GM12878 (cell line): ENCODE results near the gene EYA2. TPM values are rescaled to one million over a fixed set of nuclear protein-coding genes. Genes with fewer than 3 reads are reported as not detected.

Experiments used
- ATF7 ChIP-seq: fragments of 450-650 bp; IDR thresholded peaks from 2 replicates; pipeline ENCODE4 v1.6.1; 2016; ENCODE audit warnings: low read depth, mild to moderate bottlenecking
- E4F1 ChIP-seq: fragments of 450-650 bp; IDR thresholded peaks from 2 replicates; pipeline ENCODE4 v1.6.1; 2018; ENCODE audit warnings: borderline replicate concordance, mild to moderate bottlenecking; ENCODE audit not compliant: partially characterized antibody
- GABPA ChIP-seq: IDR thresholded peaks from 2 replicates; pipeline ENCODE4 v1.6.1; 2014; ENCODE audit warnings: antibody characterized with exemption, low read depth, mild to moderate bottlenecking, inconsistent platforms
- HDAC6 ChIP-seq: fragments of 200-600 bp; sonication (generic); IDR thresholded peaks from one replicate; pipeline ENCODE4 v1.8.0; 2017; ENCODE audit warnings: antibody characterized with exemption; ENCODE audit not compliant: unreplicated experiment
- MXI1 ChIP-seq: fragments of 150-350 bp; IDR thresholded peaks from 2 replicates; pipeline ENCODE4 v1.6.1; 2011; ENCODE audit warnings: low read depth, mild to moderate bottlenecking, inconsistent platforms, low read length, improper control_type of control experiment
- NKRF ChIP-seq: fragments of 450-650 bp; conservative IDR thresholded peaks from 2 replicates; pipeline ENCODE4 v1.6.1; 2017; ENCODE audit warnings: mild to moderate bottlenecking, moderate library complexity
- NR2C2 ChIP-seq: IDR thresholded peaks from 2 replicates; pipeline ENCODE4 v1.6.1; 2011; ENCODE audit warnings: borderline replicate concordance, low read depth; ENCODE audit not compliant: control insufficient read depth, insufficient read length
- NRF1 ChIP-seq: conservative IDR thresholded peaks from 2 replicates; pipeline ENCODE4 v1.6.1; 2011; ENCODE audit warnings: mild to moderate bottlenecking, low read depth, low read length, improper control_type of control experiment
- POLR2AphosphoS2 ChIP-seq: IDR thresholded peaks from 2 replicates; pipeline ENCODE4 v1.6.1; 2011; ENCODE audit warnings: low read depth, mild to moderate bottlenecking, low read length, improper control_type of control experiment, moderate library complexity
- SMARCA5 ChIP-seq: fragments of 450-650 bp; IDR thresholded peaks from 2 replicates; pipeline ENCODE4 v1.6.1; 2017; ENCODE audit warnings: mild to moderate bottlenecking
- polyA plus RNA-seq, 11 experiments: library from polyadenylated mRNA; depleted of rRNA in 4 of 11; unstranded in 6 of 11; stranded (reverse) in 5 of 11; fragments of >200 nt; fragmentation: Nextera tagmentation in 4 of 11; fragmentation: Illumina TruSeq in 1 of 11; extraction: Ambion mirVana in 4 of 11; extraction: Trizol in 1 of 11; gene quantifications; 1 replicate in 1 of 11; 2 replicates in 10 of 11; pipeline versions ENCODE4 v1.2.1 to v1.2.3, GENCODE V29; 2011 to 2016; ENCODE audit warnings: inconsistent platforms in 2 of 11, missing spikeins in 2 of 11, low read depth in 1 of 11
- total RNA-seq, 4 experiments: library from RNA; depleted of rRNA in 3 of 4; stranded (reverse); fragments of >200 nt in 3 of 4; fragmentation: Illumina TruSeq in 1 of 4; extraction: Trizol in 1 of 4; gene quantifications; 2 replicates each; pipeline versions ENCODE4 v1.2.1 to v1.2.3, GENCODE V29; 2013 to 2021
- TF ChIP-seq, protein P1 (sequence below): fragments of 450-650 bp; IDR thresholded peaks from 2 replicates; pipeline ENCODE4 v1.6.1; 2016; ENCODE audit warnings: mild to moderate bottlenecking, moderate library complexity, borderline replicate concordance
- TF ChIP-seq, protein P2 (sequence below): fragments of 450-650 bp; IDR thresholded peaks from 2 replicates; pipeline ENCODE4 v1.6.1; 2018; ENCODE audit warnings: mild to moderate bottlenecking, low read depth, moderate library complexity; ENCODE audit not compliant: partially characterized antibody

Gene EYA2
- total and polyA plus RNA-seq, 10 of the 15 experiments (the other 5 are each of a cell fraction or from before 2014, with no cell fraction given), result 0.20 TPM; not detected in 9

GRCh38 chr20:46998477-46999240, 104.0 kb downstream of the EYA2 start (continued):
- no peak for TF ChIP-seq E4F1
- TF ChIP-seq MXI1, result no peak
- TF ChIP-seq HDAC6, result no peak
- TF ChIP-seq NR2C2, result no peak
- TF ChIP-seq NRF1, result no peak
- TF ChIP-seq, protein P1, sequence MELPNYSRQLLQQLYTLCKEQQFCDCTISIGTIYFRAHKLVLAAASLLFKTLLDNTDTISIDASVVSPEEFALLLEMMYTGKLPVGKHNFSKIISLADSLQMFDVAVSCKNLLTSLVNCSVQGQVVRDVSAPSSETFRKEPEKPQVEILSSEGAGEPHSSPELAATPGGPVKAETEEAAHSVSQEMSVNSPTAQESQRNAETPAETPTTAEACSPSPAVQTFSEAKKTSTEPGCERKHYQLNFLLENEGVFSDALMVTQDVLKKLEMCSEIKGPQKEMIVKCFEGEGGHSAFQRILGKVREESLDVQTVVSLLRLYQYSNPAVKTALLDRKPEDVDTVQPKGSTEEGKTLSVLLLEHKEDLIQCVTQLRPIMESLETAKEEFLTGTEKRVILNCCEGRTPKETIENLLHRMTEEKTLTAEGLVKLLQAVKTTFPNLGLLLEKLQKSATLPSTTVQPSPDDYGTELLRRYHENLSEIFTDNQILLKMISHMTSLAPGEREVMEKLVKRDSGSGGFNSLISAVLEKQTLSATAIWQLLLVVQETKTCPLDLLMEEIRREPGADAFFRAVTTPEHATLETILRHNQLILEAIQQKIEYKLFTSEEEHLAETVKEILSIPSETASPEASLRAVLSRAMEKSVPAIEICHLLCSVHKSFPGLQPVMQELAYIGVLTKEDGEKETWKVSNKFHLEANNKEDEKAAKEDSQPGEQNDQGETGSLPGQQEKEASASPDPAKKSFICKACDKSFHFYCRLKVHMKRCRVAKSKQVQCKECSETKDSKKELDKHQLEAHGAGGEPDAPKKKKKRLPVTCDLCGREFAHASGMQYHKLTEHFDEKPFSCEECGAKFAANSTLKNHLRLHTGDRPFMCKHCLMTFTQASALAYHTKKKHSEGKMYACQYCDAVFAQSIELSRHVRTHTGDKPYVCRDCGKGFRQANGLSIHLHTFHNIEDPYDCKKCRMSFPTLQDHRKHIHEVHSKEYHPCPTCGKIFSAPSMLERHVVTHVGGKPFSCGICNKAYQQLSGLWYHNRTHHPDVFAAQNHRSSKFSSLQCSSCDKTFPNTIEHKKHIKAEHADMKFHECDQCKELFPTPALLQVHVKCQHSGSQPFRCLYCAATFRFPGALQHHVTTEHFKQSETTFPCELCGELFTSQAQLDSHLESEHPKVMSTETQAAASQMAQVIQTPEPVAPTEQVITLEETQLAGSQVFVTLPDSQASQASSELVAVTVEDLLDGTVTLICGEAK, result no peak
- no peak for TF ChIP-seq ATF7
- TF ChIP-seq, protein P2, sequence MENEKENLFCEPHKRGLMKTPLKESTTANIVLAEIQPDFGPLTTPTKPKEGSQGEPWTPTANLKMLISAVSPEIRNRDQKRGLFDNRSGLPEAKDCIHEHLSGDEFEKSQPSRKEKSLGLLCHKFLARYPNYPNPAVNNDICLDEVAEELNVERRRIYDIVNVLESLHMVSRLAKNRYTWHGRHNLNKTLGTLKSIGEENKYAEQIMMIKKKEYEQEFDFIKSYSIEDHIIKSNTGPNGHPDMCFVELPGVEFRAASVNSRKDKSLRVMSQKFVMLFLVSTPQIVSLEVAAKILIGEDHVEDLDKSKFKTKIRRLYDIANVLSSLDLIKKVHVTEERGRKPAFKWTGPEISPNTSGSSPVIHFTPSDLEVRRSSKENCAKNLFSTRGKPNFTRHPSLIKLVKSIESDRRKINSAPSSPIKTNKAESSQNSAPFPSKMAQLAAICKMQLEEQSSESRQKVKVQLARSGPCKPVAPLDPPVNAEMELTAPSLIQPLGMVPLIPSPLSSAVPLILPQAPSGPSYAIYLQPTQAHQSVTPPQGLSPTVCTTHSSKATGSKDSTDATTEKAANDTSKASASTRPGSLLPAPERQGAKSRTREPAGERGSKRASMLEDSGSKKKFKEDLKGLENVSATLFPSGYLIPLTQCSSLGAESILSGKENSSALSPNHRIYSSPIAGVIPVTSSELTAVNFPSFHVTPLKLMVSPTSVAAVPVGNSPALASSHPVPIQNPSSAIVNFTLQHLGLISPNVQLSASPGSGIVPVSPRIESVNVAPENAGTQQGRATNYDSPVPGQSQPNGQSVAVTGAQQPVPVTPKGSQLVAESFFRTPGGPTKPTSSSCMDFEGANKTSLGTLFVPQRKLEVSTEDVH, result no peak
- TF ChIP-seq GABPA, result no peak
- no peak for TF ChIP-seq POLR2AphosphoS2
- TF ChIP-seq NKRF, result no peak
- TF ChIP-seq SMARCA5, result no peak
